HG02981 (cell line): ENCODE results near the gene PRKAG2.

Experiments used
- ATAC-seq: cut with Tn5 transposase; IDR thresholded peaks from one replicate; pipeline ENCODE4 v1.9.1; 2021; ENCODE audit warnings: mild to moderate bottlenecking, moderate library complexity; ENCODE audit not compliant: unreplicated experiment

The PRKAG2 gene

DNA sequence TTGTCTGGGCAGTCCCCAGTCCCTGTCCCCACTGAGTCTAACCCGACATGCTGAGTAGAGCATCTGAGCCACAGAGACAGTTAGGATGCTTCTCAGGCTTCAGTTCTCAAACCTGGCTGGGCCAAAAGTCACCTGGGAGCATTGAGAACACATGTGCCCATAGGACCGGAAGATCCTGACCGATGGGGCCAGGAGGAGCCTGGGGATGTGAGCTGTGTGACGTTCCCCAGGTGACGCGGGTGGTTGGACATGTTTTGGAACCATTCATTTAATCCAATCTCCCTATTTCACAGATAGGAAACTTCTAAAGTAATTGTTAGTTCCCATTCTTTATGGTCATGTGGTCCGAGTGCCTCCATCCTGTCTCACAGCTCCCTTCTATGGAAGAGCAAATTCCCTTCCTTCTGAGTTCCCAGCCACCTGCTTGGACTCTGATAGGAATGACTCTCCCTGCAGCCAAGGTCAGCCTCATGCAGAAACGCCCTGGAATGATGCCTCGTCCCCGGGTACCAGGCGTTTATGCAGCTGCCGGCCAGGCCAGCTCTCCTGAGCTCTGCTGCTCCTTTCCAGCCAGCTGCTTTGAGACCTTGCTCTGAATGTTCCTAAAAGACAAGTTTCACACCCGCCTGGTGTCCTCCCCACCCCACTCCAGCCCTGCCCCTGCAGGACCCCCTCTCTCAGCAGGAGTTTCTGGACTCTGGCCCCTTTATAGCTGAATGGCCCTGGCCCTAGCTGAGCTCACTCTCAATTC is 190.7 kb downstream of the PRKAG2 start:
- no peak for ATAC-seq

- ATAC-seq = no peak
Observed at GRCh38 chr7:151684408-151685175, 192.3 kb downstream of the PRKAG2 start.

GRCh38 chr7:151683615-151684407 is 193.1 kb downstream of the PRKAG2 start:
- ATAC-seq = no peak

DNA sequence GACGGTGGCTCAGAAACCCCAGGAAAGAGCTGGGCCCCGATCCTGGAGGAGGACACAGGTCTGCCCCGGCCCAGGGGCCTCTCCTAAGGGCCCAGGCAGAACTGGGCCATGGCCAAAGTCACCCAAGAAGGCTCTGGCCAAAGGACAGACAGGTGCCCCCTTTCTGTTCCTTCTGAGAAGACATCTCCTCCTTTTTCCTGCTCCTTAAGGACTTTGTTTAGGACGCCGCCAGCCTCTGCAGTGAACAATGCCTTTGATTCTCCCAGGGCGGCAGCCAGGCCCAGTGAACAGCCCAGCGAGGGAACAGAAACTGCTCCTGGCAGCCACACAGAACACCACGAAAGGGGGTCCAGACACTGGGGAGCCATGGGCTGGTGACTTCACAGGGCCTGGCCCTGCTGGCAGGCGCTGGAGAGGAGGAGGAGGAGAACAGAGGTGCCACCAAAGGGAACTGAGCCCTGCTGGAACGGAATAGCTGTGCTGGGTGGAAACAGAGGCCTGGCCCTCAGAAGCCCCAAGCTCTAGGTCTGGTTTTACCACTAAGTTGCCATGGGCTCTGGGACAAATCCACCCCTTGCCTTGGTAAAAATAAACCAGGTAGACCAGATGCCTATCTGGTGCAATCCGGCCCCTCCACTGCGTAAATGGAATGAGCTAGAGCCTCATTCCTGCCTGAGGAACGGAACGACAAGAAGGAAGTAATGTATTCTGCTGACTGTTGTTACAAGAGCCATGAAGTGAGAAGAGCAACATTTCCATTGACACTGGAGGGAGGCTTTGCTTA is 193.9 kb downstream of the PRKAG2 start:
- no peak for ATAC-seq

DNA sequence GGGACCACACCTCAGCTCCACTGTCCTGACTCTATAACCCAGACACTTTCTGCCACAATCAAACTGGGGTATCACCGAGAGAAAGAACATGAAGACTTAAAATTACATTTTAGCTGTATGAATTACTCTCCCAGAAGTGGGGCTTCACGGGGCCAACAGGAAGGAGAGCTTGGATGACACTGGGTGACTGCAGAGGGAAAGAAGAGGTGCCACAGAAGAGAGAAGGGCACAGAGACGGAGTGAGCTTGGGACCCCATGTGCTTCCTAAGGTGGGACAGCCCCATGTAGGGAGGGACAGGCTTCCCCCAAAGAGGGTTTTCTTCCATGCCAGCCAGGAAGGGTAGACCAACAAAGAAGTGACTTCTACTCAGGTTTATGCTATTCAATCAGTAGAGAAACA is 195.2 kb downstream of the PRKAG2 start:
- ATAC-seq = no peak

DNA sequence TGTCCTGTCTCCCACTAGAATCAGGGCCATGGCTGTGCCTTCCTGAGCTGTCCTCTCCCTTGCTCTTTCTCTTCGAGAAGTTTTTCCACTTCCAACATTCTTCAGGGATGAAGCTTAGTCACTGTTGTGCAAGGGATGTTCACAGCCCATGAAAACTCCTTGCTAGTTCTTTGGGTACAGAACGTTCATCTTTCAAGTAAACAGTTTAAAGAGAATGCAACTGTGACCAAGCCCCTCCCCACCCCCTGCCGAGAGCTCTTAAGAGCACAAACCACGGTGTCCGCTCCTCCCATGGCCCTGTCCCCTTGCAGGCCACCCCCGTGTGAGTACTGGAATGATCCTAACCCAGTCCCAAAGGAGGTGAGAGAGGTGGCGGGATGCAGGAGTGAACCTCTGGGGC is 196.1 kb downstream of the PRKAG2 start:
- no peak for ATAC-seq

- ATAC-seq = no peak
Observed at GRCh38 chr7:151679881-151680612, 196.9 kb downstream of the PRKAG2 start.

DNA sequence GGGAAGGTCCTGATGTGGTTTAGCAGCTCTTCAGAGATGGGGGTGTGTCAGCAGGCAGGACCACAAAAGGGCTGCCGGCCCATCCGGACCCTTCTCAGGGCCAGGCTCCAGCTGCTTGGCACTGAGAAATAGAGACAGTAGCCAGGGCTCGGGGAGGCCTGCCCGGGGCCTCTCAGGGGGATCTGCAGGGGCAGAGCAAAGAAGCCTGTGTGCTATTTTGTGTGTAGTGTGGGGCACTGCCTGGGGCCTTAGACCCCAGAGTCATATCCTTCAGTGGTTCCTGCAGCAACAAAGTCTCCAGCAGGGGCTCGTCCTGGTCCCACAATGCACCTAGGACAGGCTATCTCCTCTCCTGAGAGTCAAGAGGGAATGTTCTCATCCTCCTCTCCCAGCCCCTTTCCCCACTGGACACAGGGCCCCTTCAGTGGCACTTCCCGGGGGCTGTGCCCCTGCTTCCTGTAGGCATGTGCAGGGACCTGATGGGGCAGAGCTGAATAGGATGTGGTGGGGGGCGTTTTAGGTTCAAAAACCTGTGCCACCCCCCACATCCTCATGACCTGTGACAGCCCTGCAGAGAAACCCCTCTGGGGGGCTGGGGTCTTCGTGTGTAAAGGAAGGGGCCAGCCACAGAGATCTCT is 197.7 kb downstream of the PRKAG2 start:
- ATAC-seq = no peak

DNA sequence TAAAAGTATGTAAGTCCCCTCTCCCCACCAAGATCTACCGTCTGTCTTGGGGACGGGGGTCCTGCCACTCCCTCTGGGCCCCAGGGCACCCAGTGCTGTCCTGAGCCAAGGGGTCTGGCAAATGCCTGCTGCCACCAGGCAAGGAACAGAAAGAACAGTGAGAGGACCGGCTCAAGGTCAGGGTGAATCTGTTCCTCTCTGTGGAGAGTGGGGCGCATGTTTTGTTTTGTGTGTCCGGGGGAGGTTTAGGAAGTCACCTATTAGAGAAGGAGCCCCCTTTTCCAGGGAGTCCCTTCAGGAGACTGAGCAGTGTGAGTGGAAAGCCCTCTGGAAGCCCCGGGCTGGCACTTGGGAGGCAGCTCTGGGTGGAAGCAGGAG is 198.7 kb downstream of the PRKAG2 start:
- no peak for ATAC-seq

- no peak for ATAC-seq
Observed at GRCh38 chr7:151677581-151678226, 199.2 kb downstream of the PRKAG2 start.

DNA sequence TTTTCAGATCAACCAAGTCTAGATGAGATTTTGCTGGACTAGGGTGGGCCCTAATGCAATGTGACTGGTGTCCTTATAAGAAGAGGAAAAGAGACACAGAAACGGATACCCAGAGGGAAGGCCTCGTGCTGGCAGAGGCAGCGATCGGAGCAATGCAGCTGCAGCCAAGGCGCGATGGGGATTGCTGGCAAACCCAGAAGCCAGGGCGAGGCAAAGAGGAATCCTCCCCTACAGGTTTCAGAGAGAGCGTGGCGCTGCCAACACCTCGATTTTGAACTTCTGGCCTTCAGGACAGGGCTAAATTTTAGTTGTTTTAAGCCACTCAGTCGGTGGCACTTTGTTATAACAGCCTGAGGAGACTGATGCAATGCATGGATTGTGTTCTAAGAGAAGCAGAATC is 200.2 kb downstream of the PRKAG2 start:
- ATAC-seq = no peak

DNA sequence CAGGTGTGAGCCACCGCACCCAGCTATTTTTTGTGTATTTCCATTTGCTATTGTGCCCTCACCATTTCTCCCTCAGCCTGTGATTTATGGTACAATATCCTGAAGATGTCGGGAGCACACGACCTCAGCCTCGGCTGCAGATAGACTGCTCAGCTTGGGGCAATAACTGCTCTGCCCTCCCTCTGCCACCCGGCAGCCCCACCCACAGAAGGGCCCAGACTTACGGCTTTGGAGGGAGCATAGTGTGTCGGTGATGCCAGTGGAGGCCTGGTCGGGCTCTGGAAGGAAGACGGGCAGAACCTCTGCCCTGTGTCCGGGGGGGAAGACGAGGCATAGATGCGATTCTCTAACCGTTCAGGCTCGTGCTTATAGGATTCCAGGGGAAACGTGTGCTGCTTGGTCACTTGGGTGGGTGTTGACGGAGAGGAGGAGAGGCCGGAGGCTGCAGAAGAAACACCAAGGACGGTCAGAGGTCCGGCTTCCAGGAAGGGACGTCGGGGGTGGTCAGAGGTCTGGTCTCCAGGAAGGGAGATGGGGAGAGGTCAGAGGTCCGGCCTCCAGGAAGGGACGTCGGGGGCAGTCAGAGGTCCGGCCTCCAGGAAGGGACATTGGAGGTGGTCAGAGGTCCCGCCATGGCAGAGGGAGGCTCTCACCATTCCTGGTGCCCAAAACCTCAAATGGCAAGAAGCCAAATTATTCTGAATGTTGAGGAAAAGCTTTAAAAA is 201.6 kb downstream of the PRKAG2 start:
- no peak for ATAC-seq

DNA sequence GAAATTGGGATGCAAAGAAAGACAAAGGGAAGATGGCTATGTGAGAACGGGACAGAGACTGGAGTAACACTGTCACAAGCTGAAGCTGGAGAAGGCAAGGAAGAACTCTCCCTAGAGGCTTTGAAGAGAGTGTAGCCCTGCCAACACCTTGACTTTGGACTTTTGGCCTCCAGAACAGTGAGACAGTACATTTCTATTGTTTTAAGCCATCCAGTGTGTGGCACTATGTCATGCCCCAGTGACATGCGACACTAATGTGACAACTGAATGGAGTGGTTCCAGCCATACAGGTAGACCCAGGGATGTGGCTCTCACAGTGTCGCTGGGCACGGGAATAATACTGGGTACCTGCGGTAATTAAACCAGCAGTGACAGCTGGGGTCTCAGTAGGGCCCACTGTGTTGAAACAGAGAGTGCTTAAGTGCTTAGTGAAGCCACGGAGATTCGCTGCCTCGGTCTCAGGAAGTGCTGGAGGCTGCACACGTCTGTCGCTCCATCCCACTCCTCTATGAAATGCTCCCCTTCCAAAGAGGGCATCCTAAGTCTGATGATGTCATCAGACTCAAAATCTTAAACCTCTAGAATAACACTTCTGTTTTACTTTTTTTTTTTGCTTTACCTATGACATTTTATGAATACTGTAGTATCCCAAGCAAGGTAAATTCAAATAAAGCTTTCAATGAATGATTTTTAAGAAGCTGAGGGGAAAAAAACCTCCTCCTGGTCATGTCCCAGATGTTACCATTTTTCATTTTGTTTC is 202.6 kb downstream of the PRKAG2 start:
- ATAC-seq = no peak

DNA sequence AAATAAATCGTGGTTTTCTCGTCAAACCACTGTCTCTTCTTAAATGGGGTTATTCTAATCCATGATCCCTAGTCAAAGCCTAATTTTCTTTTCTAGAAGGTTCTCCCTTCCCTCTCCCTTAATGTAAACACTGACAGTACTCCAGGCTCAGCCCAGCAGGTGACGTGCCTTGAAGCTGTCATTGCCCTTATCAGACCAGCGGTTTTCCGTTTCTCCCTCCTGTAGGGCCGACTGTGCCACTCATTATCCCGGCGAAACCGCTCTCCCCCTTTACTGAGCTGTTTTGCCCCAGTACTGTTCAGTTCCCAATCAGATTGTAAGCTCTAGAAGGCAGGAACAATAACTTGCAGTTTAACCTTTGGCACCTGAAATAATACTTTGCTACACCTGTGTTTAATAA is 203.7 kb downstream of the PRKAG2 start:
- no peak for ATAC-seq

DNA sequence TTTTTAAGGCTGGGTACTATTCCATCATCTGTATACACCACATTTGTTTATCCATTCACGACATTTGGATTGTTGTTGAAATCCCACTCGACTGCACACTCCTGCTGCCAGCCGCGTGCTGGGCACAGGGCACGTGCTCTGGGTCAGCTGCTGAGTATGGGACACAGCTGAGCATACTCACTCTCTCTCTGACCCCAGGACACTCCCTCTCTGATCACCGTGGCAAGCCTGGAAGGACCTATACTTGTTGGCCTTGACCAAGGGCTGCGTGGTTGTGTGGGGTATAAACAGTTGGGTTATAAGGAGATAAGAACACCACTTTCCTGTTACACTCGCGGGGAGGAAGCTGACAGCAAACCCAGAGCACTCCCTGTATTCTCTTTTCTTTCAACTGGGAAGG is 204.2 kb downstream of the PRKAG2 start:
- ATAC-seq = no peak

GRCh38 chr7:151671514-151671913 is 205.4 kb downstream of the PRKAG2 start:
- ATAC-seq = no peak

DNA sequence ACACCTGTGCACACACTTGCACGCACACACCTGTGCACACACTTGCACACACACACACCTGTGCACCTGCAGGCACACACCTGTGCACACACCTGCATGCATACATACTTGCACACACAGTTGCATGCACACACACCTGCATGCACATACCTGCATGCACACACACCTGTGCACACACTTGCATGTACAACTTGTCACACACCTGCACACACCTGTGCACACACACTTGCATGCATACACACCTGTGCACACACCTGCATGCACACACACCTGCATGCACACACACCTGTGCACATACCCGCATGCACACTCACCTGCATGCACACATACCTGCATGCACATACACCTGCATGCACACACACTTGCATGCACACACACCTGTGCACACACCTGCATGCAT is 207.2 kb downstream of the PRKAG2 start:
- no peak for ATAC-seq

- no peak for ATAC-seq
Observed at GRCh38 chr7:151666886-151667285, 210.0 kb downstream of the PRKAG2 start.
